Measurements from ENCODE around the gene PRRG2. TPM values are rescaled to one million over a fixed set of nuclear protein-coding genes. Genes with fewer than 3 reads are reported as not detected.
A peak's percentile ranks its signal among the peaks of the same experiment; 100 is the strongest.

The PRRG2 gene
- total RNA-seq, 1 donor from 2014 or later, result 7.6 TPM

- TF ChIP-seq CTCF (IDR thresholded peaks at IDR 0.05), result peak; percentile 21
- peak; percentile 90 to 95 for ATAC-seq
Measured at GRCh38 chr19:49590071-49590970, 9.2 kb downstream of the PRRG2 start.

GRCh38 chr19:49590971-49591730 is 10.0 kb downstream of the PRRG2 start, which contains the start of gene PRR12:
Gene PRR12, plus strand, starts transcription at chr19:49591182. Its CDS starts 473 bp downstream, at chr19:49591655.
- no peaks in the 10 kb centered on the region for H3K9me3 ChIP-seq
- H3K27me3 ChIP-seq (ENCODE audit: low read depth), result no peaks in the 10 kb centered on the region
- ATAC-seq (peak; percentile 77 to 78), DNase-seq (peak; percentile 74)
- peaks cover 25% of the 10 kb centered on the region for H3K36me3 ChIP-seq
- peak within 1 kb of the TSS; percentile 89 for H3K27ac ChIP-seq
- no peak for TF ChIP-seq CTCF (IDR thresholded peaks at IDR 0.05)
- intact Hi-C loops (cut with DNase I), result no loop called here
- H3K4me1 ChIP-seq, result peaks cover 19% of the 10 kb centered on the region
- peak within 1 kb of the TSS; percentile 72 for H3K4me3 ChIP-seq

More at GRCh38 chr19:49590071-49590970, 9.2 kb downstream of the PRRG2 start:
- DNase-seq, result peak; percentile 99
- H3K4me3 ChIP-seq, result peak overlapping the region; percentile 72
- H3K27ac ChIP-seq, result peak overlapping the region; percentile 89
- no peaks in the 10 kb centered on the region for H3K27me3 ChIP-seq (ENCODE audit: low read depth)
- H3K9me3 ChIP-seq, result no peaks in the 10 kb centered on the region
- peaks cover 17% of the 10 kb centered on the region for H3K36me3 ChIP-seq
- peaks cover 19% of the 10 kb centered on the region for H3K4me1 ChIP-seq
- intact Hi-C loops (cut with DNase I), result no loop called here

- ATAC-seq, result no peak
- H3K9me3 ChIP-seq, result no peaks in the 10 kb centered on the region
- H3K27ac ChIP-seq, result peak overlapping the region; percentile 89
- peak overlapping the region; percentile 72 for H3K4me3 ChIP-seq
- no peaks in the 10 kb centered on the region for H3K27me3 ChIP-seq (ENCODE audit: low read depth)
- peaks cover 30% of the 10 kb centered on the region for H3K36me3 ChIP-seq
- DNase-seq, result peak; percentile 66
- H3K4me1 ChIP-seq, result peaks cover 19% of the 10 kb centered on the region
- TF ChIP-seq CTCF (IDR thresholded peaks at IDR 0.05), result no peak
- intact Hi-C loops (cut with DNase I), result no loop called here
Measured at GRCh38 chr19:49591731-49592485, 10.8 kb downstream of the PRRG2 start.

- no peak for TF ChIP-seq CTCF (IDR thresholded peaks at IDR 0.05)
- intact Hi-C loops (cut with DNase I), result no loop called here
- ATAC-seq, result no peak
- Histone ChIP-seq H3K4me3 (peak overlapping the region; percentile 72), H3K9me3 (no peaks in the 10 kb centered on the region), H3K27ac (peak overlapping the region; percentile 89), H3K36me3 (peaks cover 37% of the 10 kb centered on the region), H3K27me3 (ENCODE audit: low read depth) (no peaks in the 10 kb centered on the region), H3K4me1 (peaks cover 19% of the 10 kb centered on the region)
- DNase-seq, result no peak
Measured at GRCh38 chr19:49592486-49593232, 11.5 kb downstream of the PRRG2 start.

Measured in lower lobe of right lung (tissue), 2 donors.